ENCODE measurements around the gene TNFRSF14.

Gene TNFRSF14

DNA sequence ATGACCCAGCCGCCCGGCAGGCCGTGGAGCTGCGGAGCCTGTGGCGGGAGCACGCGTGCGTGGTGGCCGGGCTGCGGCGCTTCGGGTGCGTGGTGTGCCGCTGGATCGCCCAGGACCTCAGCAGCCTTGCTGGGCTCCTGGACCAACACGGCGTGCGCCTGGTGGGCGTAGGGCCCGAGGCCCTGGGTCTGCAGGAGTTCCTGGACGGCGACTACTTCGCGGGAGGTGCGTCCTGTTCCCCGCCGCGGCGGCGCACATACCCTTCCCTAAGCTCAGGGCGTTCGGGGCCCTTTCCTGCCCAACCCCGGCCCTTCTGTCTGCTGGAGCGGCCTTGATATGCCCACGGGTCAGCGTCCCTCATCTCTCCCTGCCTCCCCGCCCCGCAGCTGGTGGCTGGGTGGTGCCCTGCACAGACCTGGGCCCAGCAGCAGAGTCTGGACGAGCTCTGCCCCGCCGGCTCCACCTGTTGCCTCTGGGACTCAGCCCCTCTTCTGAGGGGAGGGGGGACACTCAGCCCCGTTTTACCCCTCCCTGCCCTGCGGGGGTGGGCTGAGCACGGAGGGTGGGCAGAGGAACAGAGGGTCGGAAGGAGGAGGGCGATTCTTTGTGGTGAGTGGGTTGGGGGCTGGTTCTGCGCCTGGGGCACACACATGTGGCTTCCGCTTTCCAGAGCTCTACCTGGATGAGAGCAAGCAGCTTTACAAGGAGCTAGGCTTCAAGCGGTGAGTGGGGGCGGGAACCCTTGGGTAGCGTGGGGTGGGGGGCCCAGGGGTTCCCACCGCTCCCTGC, 31.1 kb downstream of the TNFRSF14 start:
- H3K9me3 ChIP-seq (ENCODE audit: control insufficient read depth in 1 of 2, low read length in 2 of 2), result no peaks in the 10 kb centered on the region
- H3K4me3 ChIP-seq (ENCODE audit: low read depth in 1 of 2, low read length in 2 of 2), result peak overlapping the region; percentile 74 to 92
- H3K27me3 ChIP-seq (ENCODE audit: control insufficient read depth in 1 of 2, insufficient read depth in 2 of 2, low read length in 2 of 2), result no peaks in the 10 kb centered on the region
- peaks cover 27 to 42% of the 10 kb centered on the region in 2 donors for H3K4me1 ChIP-seq (ENCODE audit: control insufficient read depth in 1 of 2, insufficient read depth in 2 of 2, low read length in 2 of 2)
- H3K27ac ChIP-seq (ENCODE audit: low read depth, low read length), result no peak overlapping the region
- peaks cover 0 to 19% of the 10 kb centered on the region in 2 donors for H3K36me3 ChIP-seq (ENCODE audit: control insufficient read depth in 1 of 2, insufficient read depth in 2 of 2, low read length in 2 of 2)
- peak overlapping the region; percentile 70 to 91 for H3K9ac ChIP-seq (ENCODE audit: low read depth in 1 of 2, low read length in 2 of 2)

DNA sequence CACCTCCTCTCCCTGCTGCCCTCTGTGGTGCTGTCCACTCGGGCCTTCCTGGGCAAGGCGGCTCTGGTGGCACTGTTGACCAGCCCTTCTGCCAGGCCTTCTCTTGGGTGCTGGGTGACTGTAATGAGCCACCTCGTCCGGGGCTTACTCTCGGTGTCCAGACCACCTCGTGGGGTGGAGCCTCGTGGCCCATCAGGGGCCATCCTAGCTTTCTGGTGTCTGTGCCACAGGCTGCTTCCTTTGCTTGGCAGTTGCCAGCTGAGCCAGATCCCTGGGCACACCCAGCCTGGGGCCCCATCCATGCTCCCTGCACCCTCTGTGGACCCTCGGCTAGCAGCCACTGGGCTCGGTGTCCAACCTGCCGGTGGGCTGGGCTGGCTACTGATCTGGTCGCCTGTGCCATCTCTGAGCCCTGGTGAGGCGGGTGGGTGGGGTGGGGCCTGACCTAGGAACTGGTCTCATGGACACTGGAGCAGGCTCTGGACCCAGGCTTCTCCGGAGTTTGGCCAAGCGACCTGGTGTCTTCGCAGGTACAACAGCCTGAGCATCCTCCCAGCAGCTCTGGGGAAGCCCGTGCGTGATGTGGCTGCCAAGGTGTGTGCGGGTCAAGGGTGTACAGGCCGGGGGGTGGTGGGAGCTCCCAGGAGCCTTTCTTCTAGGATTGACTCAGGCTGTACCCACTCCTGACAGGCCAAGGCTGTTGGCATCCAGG, 31.8 kb downstream of the TNFRSF14 start:
- Histone ChIP-seq H3K27me3 (ENCODE audit: control insufficient read depth in 1 of 2, insufficient read depth in 2 of 2, low read length in 2 of 2) (no peaks in the 10 kb centered on the region), H3K9ac (ENCODE audit: low read depth in 1 of 2, low read length in 2 of 2) (peak overlapping the region; percentile 43 to 70), H3K9me3 (ENCODE audit: control insufficient read depth in 1 of 2, low read length in 2 of 2) (no peaks in the 10 kb centered on the region), H3K4me1 (ENCODE audit: control insufficient read depth in 1 of 2, insufficient read depth in 2 of 2, low read length in 2 of 2) (peaks cover 30 to 47% of the 10 kb centered on the region in 2 donors), H3K36me3 (ENCODE audit: control insufficient read depth in 1 of 2, insufficient read depth in 2 of 2, low read length in 2 of 2) (peaks cover 0 to 19% of the 10 kb centered on the region in 2 donors), H3K4me3 (ENCODE audit: low read depth in 1 of 2, low read length in 2 of 2) (peak overlapping the region; percentile 74 to 92), H3K27ac (ENCODE audit: low read depth, low read length) (no peak overlapping the region)

- Histone ChIP-seq H3K9me3 (ENCODE audit: control insufficient read depth in 1 of 2, low read length in 2 of 2) (no peaks in the 10 kb centered on the region), H3K36me3 (ENCODE audit: control insufficient read depth in 1 of 2, insufficient read depth in 2 of 2, low read length in 2 of 2) (peaks cover 0 to 19% of the 10 kb centered on the region in 2 donors), H3K9ac (ENCODE audit: low read depth in 1 of 2, low read length in 2 of 2) (peak overlapping the region in 1 of 2 donors; percentile 18), H3K4me3 (ENCODE audit: low read depth in 1 of 2, low read length in 2 of 2) (no peak overlapping the region), H3K27me3 (ENCODE audit: control insufficient read depth in 1 of 2, insufficient read depth in 2 of 2, low read length in 2 of 2) (no peaks in the 10 kb centered on the region), H3K4me1 (ENCODE audit: control insufficient read depth in 1 of 2, insufficient read depth in 2 of 2, low read length in 2 of 2) (peaks cover 32 to 48% of the 10 kb centered on the region in 2 donors), H3K27ac (ENCODE audit: low read depth, low read length) (no peak overlapping the region)
Observed at GRCh38 chr1:2588661-2589430, 32.7 kb downstream of the TNFRSF14 start.

DNA sequence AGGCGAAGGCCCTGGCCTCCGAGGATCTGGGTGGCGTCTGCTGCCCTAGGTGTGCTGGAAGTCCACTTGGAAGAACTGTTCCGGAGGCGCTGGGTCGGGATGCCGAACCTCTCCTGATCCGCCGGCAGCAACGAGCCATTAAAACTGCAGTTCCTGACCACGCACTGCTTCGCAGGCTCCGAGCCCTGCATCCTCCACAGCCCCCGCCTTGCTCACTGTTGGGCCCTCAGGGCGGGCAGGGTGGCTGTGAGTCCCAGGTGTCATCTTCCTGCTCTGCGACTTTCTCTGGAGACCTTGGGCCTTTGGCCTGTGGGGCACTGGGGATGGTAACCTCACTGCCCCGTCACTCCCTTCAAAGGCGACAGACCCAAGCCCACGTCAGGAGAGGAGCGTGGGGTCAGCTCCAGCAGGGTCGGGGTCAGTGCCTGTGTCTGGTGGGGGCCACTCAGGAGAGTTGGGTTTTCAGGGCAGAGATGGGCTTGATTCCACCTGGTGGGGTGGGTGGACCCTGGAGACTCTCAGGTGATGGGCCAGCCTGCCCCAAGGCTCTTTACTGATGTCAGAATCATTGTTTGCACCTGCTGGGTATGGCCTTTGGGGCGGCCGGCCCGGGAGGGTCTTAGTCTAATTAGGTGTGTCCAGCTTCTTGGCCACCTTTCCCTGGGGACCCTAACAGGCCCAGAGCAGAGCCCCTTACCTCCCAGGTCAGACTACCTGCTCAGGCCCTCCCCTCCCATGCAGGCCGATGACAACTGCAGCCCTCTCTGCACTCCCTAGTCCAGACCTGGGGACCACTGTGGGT, 33.5 kb downstream of the TNFRSF14 start:
- Histone ChIP-seq H3K9me3 (ENCODE audit: control insufficient read depth in 1 of 2, low read length in 2 of 2) (no peaks in the 10 kb centered on the region), H3K4me1 (ENCODE audit: control insufficient read depth in 1 of 2, insufficient read depth in 2 of 2, low read length in 2 of 2) (peaks cover 30 to 46% of the 10 kb centered on the region in 2 donors), H3K27ac (ENCODE audit: low read depth, low read length) (no peak overlapping the region), H3K9ac (ENCODE audit: low read depth in 1 of 2, low read length in 2 of 2) (no peak overlapping the region), H3K27me3 (ENCODE audit: control insufficient read depth in 1 of 2, insufficient read depth in 2 of 2, low read length in 2 of 2) (no peaks in the 10 kb centered on the region), H3K4me3 (ENCODE audit: low read depth in 1 of 2, low read length in 2 of 2) (no peak overlapping the region), H3K36me3 (ENCODE audit: control insufficient read depth in 1 of 2, insufficient read depth in 2 of 2, low read length in 2 of 2) (peaks cover 0 to 19% of the 10 kb centered on the region in 2 donors)

GRCh38 chr1:2590233-2591141, 34.3 kb downstream of the TNFRSF14 start:
- H3K27me3 ChIP-seq (ENCODE audit: control insufficient read depth in 1 of 2, insufficient read depth in 2 of 2, low read length in 2 of 2), result no peaks in the 10 kb centered on the region
- H3K9ac ChIP-seq (ENCODE audit: low read depth in 1 of 2, low read length in 2 of 2), result no peak overlapping the region
- peaks cover 22 to 37% of the 10 kb centered on the region in 2 donors for H3K4me1 ChIP-seq (ENCODE audit: control insufficient read depth in 1 of 2, insufficient read depth in 2 of 2, low read length in 2 of 2)
- H3K27ac ChIP-seq (ENCODE audit: low read depth, low read length), result no peak overlapping the region
- peaks cover 0 to 19% of the 10 kb centered on the region in 2 donors for H3K36me3 ChIP-seq (ENCODE audit: control insufficient read depth in 1 of 2, insufficient read depth in 2 of 2, low read length in 2 of 2)
- H3K9me3 ChIP-seq (ENCODE audit: control insufficient read depth in 1 of 2, low read length in 2 of 2), result no peaks in the 10 kb centered on the region
- no peak overlapping the region for H3K4me3 ChIP-seq (ENCODE audit: low read depth in 1 of 2, low read length in 2 of 2)

DNA sequence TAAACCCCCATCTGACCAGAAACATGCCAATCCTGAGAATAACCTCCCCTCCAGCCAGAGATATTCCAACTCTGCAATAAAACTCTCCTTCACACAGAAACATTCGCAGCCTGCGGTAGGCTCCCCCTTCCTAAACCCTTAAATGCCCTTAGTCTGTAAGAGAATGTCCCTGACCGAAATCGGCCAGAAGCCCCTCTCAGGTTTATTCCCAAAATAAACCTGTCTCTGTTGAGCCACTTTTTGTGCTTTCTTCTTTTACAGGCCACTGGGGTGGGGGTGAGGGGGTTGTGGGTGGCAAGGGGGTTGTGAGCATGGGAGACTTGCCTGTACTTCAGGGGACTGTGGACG, 35.0 kb downstream of the TNFRSF14 start:
- no peak overlapping the region for H3K27ac ChIP-seq (ENCODE audit: low read depth, low read length)
- peaks cover 22 to 37% of the 10 kb centered on the region in 2 donors for H3K4me1 ChIP-seq (ENCODE audit: control insufficient read depth in 1 of 2, insufficient read depth in 2 of 2, low read length in 2 of 2)
- no peak overlapping the region for H3K9ac ChIP-seq (ENCODE audit: low read depth in 1 of 2, low read length in 2 of 2)
- no peaks in the 10 kb centered on the region for H3K9me3 ChIP-seq (ENCODE audit: control insufficient read depth in 1 of 2, low read length in 2 of 2)
- no peak overlapping the region for H3K4me3 ChIP-seq (ENCODE audit: low read depth in 1 of 2, low read length in 2 of 2)
- H3K27me3 ChIP-seq (ENCODE audit: control insufficient read depth in 1 of 2, insufficient read depth in 2 of 2, low read length in 2 of 2), result no peaks in the 10 kb centered on the region
- peaks cover 0 to 19% of the 10 kb centered on the region in 2 donors for H3K36me3 ChIP-seq (ENCODE audit: control insufficient read depth in 1 of 2, insufficient read depth in 2 of 2, low read length in 2 of 2)

- H3K9ac ChIP-seq (ENCODE audit: low read depth in 1 of 2, low read length in 2 of 2), result no peak overlapping the region
- H3K27me3 ChIP-seq (ENCODE audit: control insufficient read depth in 1 of 2, insufficient read depth in 2 of 2, low read length in 2 of 2), result no peaks in the 10 kb centered on the region
- no peak overlapping the region for H3K27ac ChIP-seq (ENCODE audit: low read depth, low read length)
- H3K4me1 ChIP-seq (ENCODE audit: control insufficient read depth in 1 of 2, insufficient read depth in 2 of 2, low read length in 2 of 2), result peaks cover 22 to 37% of the 10 kb centered on the region in 2 donors
- H3K4me3 ChIP-seq (ENCODE audit: low read depth in 1 of 2, low read length in 2 of 2), result no peak overlapping the region
- no peaks in the 10 kb centered on the region for H3K9me3 ChIP-seq (ENCODE audit: control insufficient read depth in 1 of 2, low read length in 2 of 2)
- H3K36me3 ChIP-seq (ENCODE audit: control insufficient read depth in 1 of 2, insufficient read depth in 2 of 2, low read length in 2 of 2), result peaks cover 0 to 19% of the 10 kb centered on the region in 2 donors
Observed at GRCh38 chr1:2591581-2592261, 35.5 kb downstream of the TNFRSF14 start.

- H3K27me3 ChIP-seq (ENCODE audit: control insufficient read depth in 1 of 2, insufficient read depth in 2 of 2, low read length in 2 of 2), result no peaks in the 10 kb centered on the region
- no peak overlapping the region for H3K27ac ChIP-seq (ENCODE audit: low read depth, low read length)
- H3K9me3 ChIP-seq (ENCODE audit: control insufficient read depth in 1 of 2, low read length in 2 of 2), result no peaks in the 10 kb centered on the region
- peaks cover 0 to 19% of the 10 kb centered on the region in 2 donors for H3K36me3 ChIP-seq (ENCODE audit: control insufficient read depth in 1 of 2, insufficient read depth in 2 of 2, low read length in 2 of 2)
- peak overlapping the region in 1 of 2 donors; percentile 38 for H3K9ac ChIP-seq (ENCODE audit: low read depth in 1 of 2, low read length in 2 of 2)
- H3K4me3 ChIP-seq (ENCODE audit: low read depth in 1 of 2, low read length in 2 of 2), result peak overlapping the region in 1 of 2 donors; percentile 40
- peaks cover 17 to 32% of the 10 kb centered on the region in 2 donors for H3K4me1 ChIP-seq (ENCODE audit: control insufficient read depth in 1 of 2, insufficient read depth in 2 of 2, low read length in 2 of 2)
Observed at GRCh38 chr1:2592672-2593071, 36.5 kb downstream of the TNFRSF14 start.

Data from duodenal mucosa (tissue), 2 donors.